Measurements from ENCODE around the gene GALNT11. TPM values are rescaled to one million over a fixed set of nuclear protein-coding genes. Genes with fewer than 3 reads are reported as not detected.
A peak's percentile ranks its signal among the peaks of the same experiment; 100 is the strongest.

The GALNT11 gene
- total and polyA plus RNA-seq, 2 of the 4 experiments (the other 2 are of a cell fraction): 24.4 to 29.3 TPM

- Histone ChIP-seq H3K9ac (ENCODE audit: low read depth, low read length) (no peak overlapping the region), H2BK15ac (ENCODE audit: low read depth, low read length) (no peak overlapping the region), H3K4me2 (ENCODE audit: low read depth, low read length) (peak overlapping the region; percentile 13; the same call in 1 of the 2 replicates), H2BK5ac (ENCODE audit: low read depth, low read length, poor library complexity, severe bottlenecking) (no peak overlapping the region), H3K23ac (ENCODE audit: low read depth, low read length) (no peak overlapping the region), H3K79me1 (ENCODE audit: low read depth in 1 of 2, low read length in 2 of 2) (no peaks in the 10 kb centered on the region), H3K4ac (ENCODE audit: low read depth, low read length) (no peak overlapping the region), H3K9me1 (ENCODE audit: insufficient read depth, low read length) (no peaks in the 10 kb centered on the region; the same call in 1 of the 2 replicates), H3K27me3 (ENCODE audit: control insufficient read depth, insufficient read depth, low read length) (peaks cover 2% of the 10 kb centered on the region; the same call in 1 of the 2 replicates), H3K36me3 (ENCODE audit: control insufficient read depth, insufficient read depth, low read length) (no peaks in the 10 kb centered on the region), H4K20me1 (ENCODE audit: insufficient read depth, low read length) (no peaks in the 10 kb centered on the region), H3K4me1 (ENCODE audit: control insufficient read depth, insufficient read depth, low read length) (no peaks in the 10 kb centered on the region), H4K8ac (ENCODE audit: low read depth in 2 of 2, low read length in 2 of 2) (no peak overlapping the region), H3K9me3 (ENCODE audit: control insufficient read depth, insufficient read depth, low read length) (no peaks in the 10 kb centered on the region), H3K14ac (replicated peaks; ENCODE audit: low read depth, low read length) (no peak overlapping the region), H2AK9ac (replicated peaks; ENCODE audit: low read depth, low read length, poor library complexity) (no peak overlapping the region), H2BK120ac (ENCODE audit: low read depth, low read length) (no peak overlapping the region), H3K18ac (ENCODE audit: low read depth, low read length) (no peak overlapping the region), H3K4me3 (ENCODE audit: insufficient read depth, low read depth, low read length) (no peak overlapping the region), H2BK20ac (ENCODE audit: low read depth, low read length) (no peak overlapping the region), H3K27ac (ENCODE audit: insufficient read depth, low read length) (no peak overlapping the region), H4K5ac (ENCODE audit: low read depth, low read length) (no peak overlapping the region), H4K91ac (ENCODE audit: insufficient read depth, low read depth, low read length) (no peak overlapping the region), H3K56ac (ENCODE audit: extremely low read depth, insufficient read depth, low read length) (no peak overlapping the region), H2AK5ac (ENCODE audit: low read depth, low read length) (no peak overlapping the region), H2AFZ (replicated peaks; ENCODE audit: low read length, poor library complexity) (no peak overlapping the region)
- peak; percentile 5 for DNase-seq
- BruUV-seq (replicated peaks): no TSS peak
- whole genome bisulfite sequencing, 2 experiments (ENCODE audit: extremely low coverage in 2 of 2, insufficient read length in 1 of 2): 14% methylated on average over 1 of the region's 6 CpGs; no CpG with 5 or more reads in 1 of the 2 experiments
- intact Hi-C loops (cut with micrococcal nuclease) (no loop called here), dilution Hi-C loops (cut with HindIII; ENCODE audit: low sequenced_read_pairs, unreplicated experiment) (no loop called here), in situ Hi-C loops (cut with MboI; ENCODE audit: low sequenced_read_pairs) (no loop called here)
- ChIA-PET POLR2A (ENCODE audit: unreplicated experiment) (no interaction called here), CTCF (interaction anchor here (1.7 kb wide), 1 partner anchor 10 kb away, joined by 3 read pairs; no protein-coding TSS in a partner anchor)
- peak; percentile 54 for ATAC-seq (ENCODE audit: low read depth)
- TF ChIP-seq RAD21 (IDR thresholded peaks at IDR 0.05; ENCODE audit: low read length): no peak
- TF ChIP-seq CTCF (conservative IDR thresholded peaks at IDR 0.05; ENCODE audit: low read depth, low read length): no peak
- no peak for TF ChIP-seq BHLHE40 (IDR thresholded peaks at IDR 0.05; ENCODE audit: low read depth, low read length)
- TF ChIP-seq POLR2A (IDR thresholded peaks at IDR 0.05; ENCODE audit: low read depth, low read length): no peak
- no peak for TF ChIP-seq MAZ (IDR thresholded peaks at IDR 0.05; ENCODE audit: borderline replicate concordance, low read depth, low read length)
- TF ChIP-seq USF2 (IDR thresholded peaks at IDR 0.05; ENCODE audit: low read depth, low read length): no peak
- no peak for TF ChIP-seq RCOR1 (IDR thresholded peaks at IDR 0.05; ENCODE audit: insufficient replicate concordance, low read length)
- no peak for TF ChIP-seq SMC3 (IDR thresholded peaks at IDR 0.05; ENCODE audit: low read depth, low read length)
- no peak for TF ChIP-seq FOS (IDR thresholded peaks at IDR 0.05; ENCODE audit: low read depth, low read length)
- TF ChIP-seq NFE2L2 (IDR thresholded peaks at IDR 0.05; ENCODE audit: low read depth, low read length): no peak
- TF ChIP-seq RFX5 (IDR thresholded peaks at IDR 0.05; ENCODE audit: low read depth, low read length): no peak
- no peak for TF ChIP-seq CEBPB (IDR thresholded peaks at IDR 0.05; ENCODE audit: low read depth, low read length)
- no peak for TF ChIP-seq CHD1 (IDR thresholded peaks at IDR 0.05; ENCODE audit: low read depth, low read length)
- TF ChIP-seq ELK1 (IDR thresholded peaks at IDR 0.05; ENCODE audit: borderline replicate concordance, low read depth, low read length): no peak
- TF ChIP-seq MXI1 (IDR thresholded peaks at IDR 0.05; ENCODE audit: borderline replicate concordance, low read depth, low read length): no peak
- TF ChIP-seq MAFK (IDR thresholded peaks at IDR 0.05; ENCODE audit: low read depth, low read length): no peak
Measured at GRCh38 chr7:151999424-152000090, 25.9 kb upstream of the GALNT11 start.

Measured in IMR-90 (cell line).